Testis (tissue), 2 donors: ENCODE data around the gene SEC11A.
"Not testable (repeated sequence)": the region's sequence is repeated elsewhere in the genome, so short reads cannot be mapped to it uniquely, and the experiment has no call there.

ENCODE experiments used
- POLR2A ChIP-seq: fragments of 450-650 bp; IDR thresholded peaks from one replicate; pipeline ENCODE4 v1.6.1; 2017; ENCODE audit warnings: antibody characterized with exemption, mild to moderate bottlenecking, moderate library complexity
- TF ChIP-seq, protein P1 (sequence below), 3 experiments: fragments of 450-650 bp in 2 of 3; fragments of 200-600 bp in 1 of 3; sonication (generic) in 1 of 3; IDR thresholded peaks; one replicate each; pipeline ENCODE4 v1.5.1; 2016 to 2019; ENCODE audit warnings: antibody characterized with exemption in 3 of 3, mild to moderate bottlenecking in 2 of 3, moderate library complexity in 1 of 3

GRCh38 chr15:84735480-84736061 lies 19.6 kb upstream of the SEC11A start:
- TF ChIP-seq, protein P1, sequence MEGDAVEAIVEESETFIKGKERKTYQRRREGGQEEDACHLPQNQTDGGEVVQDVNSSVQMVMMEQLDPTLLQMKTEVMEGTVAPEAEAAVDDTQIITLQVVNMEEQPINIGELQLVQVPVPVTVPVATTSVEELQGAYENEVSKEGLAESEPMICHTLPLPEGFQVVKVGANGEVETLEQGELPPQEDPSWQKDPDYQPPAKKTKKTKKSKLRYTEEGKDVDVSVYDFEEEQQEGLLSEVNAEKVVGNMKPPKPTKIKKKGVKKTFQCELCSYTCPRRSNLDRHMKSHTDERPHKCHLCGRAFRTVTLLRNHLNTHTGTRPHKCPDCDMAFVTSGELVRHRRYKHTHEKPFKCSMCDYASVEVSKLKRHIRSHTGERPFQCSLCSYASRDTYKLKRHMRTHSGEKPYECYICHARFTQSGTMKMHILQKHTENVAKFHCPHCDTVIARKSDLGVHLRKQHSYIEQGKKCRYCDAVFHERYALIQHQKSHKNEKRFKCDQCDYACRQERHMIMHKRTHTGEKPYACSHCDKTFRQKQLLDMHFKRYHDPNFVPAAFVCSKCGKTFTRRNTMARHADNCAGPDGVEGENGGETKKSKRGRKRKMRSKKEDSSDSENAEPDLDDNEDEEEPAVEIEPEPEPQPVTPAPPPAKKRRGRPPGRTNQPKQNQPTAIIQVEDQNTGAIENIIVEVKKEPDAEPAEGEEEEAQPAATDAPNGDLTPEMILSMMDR (IDR thresholded peaks at IDR 0.05), result not testable (repeated sequence)
- TF ChIP-seq POLR2A, result not testable (repeated sequence)
